ENCODE results near the gene FARS2.

FARS2 gene

GRCh38 chr6:5307058-5307457 lies 45.7 kb downstream of the FARS2 start:
- Histone ChIP-seq H3K27me3 (replicated peaks; ENCODE audit: control insufficient read depth, insufficient read depth, low read length) (no peaks in the 10 kb centered on the region), H3K9ac (ENCODE audit: low read length) (no peak overlapping the region), H3K36me3 (ENCODE audit: control insufficient read depth, insufficient read depth, low read length, severe bottlenecking) (no peaks in the 10 kb centered on the region), H3K4me1 (ENCODE audit: control insufficient read depth, insufficient read depth, low read length) (peaks cover 12% of the 10 kb centered on the region), H3K9me3 (ENCODE audit: control insufficient read depth, low read length) (no peaks in the 10 kb centered on the region), H3K4me3 (ENCODE audit: low read length) (no peak overlapping the region)
- DNase-seq (ENCODE audit: low read depth), result no peak

GRCh38 chr6:5308066-5308465 lies 46.8 kb downstream of the FARS2 start:
- Histone ChIP-seq H3K9me3 (ENCODE audit: control insufficient read depth, low read length) (no peaks in the 10 kb centered on the region), H3K27me3 (replicated peaks; ENCODE audit: control insufficient read depth, insufficient read depth, low read length) (no peaks in the 10 kb centered on the region), H3K4me3 (ENCODE audit: low read length) (no peak overlapping the region), H3K4me1 (ENCODE audit: control insufficient read depth, insufficient read depth, low read length) (peaks cover 12% of the 10 kb centered on the region), H3K9ac (ENCODE audit: low read length) (no peak overlapping the region), H3K36me3 (ENCODE audit: control insufficient read depth, insufficient read depth, low read length, severe bottlenecking) (no peaks in the 10 kb centered on the region)
- no peak for DNase-seq (ENCODE audit: low read depth)

GRCh38 chr6:5314191-5314865 lies 53.0 kb downstream of the FARS2 start:
- Histone ChIP-seq H3K9me3 (ENCODE audit: control insufficient read depth, low read length) (no peaks in the 10 kb centered on the region), H3K36me3 (ENCODE audit: control insufficient read depth, insufficient read depth, low read length, severe bottlenecking) (no peaks in the 10 kb centered on the region), H3K4me1 (ENCODE audit: control insufficient read depth, insufficient read depth, low read length) (peaks cover 6% of the 10 kb centered on the region), H3K4me3 (ENCODE audit: low read length) (no peak overlapping the region), H3K9ac (ENCODE audit: low read length) (no peak overlapping the region), H3K27me3 (replicated peaks; ENCODE audit: control insufficient read depth, insufficient read depth, low read length) (no peaks in the 10 kb centered on the region)
- DNase-seq (ENCODE audit: low read depth), result no peak

DNA sequence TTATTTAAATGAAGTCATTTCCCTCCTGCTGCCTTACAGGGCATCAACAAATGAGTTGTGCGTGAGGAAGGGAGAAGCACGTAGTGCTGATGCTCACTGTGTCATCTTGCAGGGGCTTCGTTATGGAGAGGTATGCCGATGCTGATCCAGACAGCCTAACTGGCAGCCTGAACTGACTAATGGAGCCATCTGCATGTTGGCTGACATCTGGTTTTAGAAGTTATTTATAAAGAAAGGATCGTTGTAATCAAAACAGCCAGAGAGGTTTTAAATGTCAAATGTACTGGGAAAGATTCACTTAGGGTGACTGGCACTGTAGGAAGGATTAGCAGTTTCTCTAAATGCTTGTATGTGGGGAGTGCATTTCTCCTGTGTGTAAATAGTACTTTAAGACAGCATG lies 54.6 kb downstream of the FARS2 start:
- Histone ChIP-seq H3K9me3 (ENCODE audit: control insufficient read depth, low read length) (no peaks in the 10 kb centered on the region), H3K4me3 (ENCODE audit: low read length) (no peak overlapping the region), H3K36me3 (ENCODE audit: control insufficient read depth, insufficient read depth, low read length, severe bottlenecking) (no peaks in the 10 kb centered on the region), H3K27me3 (replicated peaks; ENCODE audit: control insufficient read depth, insufficient read depth, low read length) (no peaks in the 10 kb centered on the region), H3K9ac (ENCODE audit: low read length) (no peak overlapping the region), H3K4me1 (ENCODE audit: control insufficient read depth, insufficient read depth, low read length) (peaks cover 6% of the 10 kb centered on the region)
- DNase-seq (ENCODE audit: low read depth), result peak; percentile 14

- H3K9ac ChIP-seq (ENCODE audit: low read length), result no peak overlapping the region
- H3K4me1 ChIP-seq (ENCODE audit: control insufficient read depth, insufficient read depth, low read length), result peaks cover 6% of the 10 kb centered on the region
- H3K4me3 ChIP-seq (ENCODE audit: low read length), result no peak overlapping the region
- H3K27me3 ChIP-seq (replicated peaks; ENCODE audit: control insufficient read depth, insufficient read depth, low read length), result no peaks in the 10 kb centered on the region
- no peaks in the 10 kb centered on the region for H3K36me3 ChIP-seq (ENCODE audit: control insufficient read depth, insufficient read depth, low read length, severe bottlenecking)
- no peaks in the 10 kb centered on the region for H3K9me3 ChIP-seq (ENCODE audit: control insufficient read depth, low read length)
- DNase-seq (ENCODE audit: low read depth), result no peak
These were observed 55.6 kb downstream of the FARS2 start for GRCh38 chr6:5316951-5317350.

DNA sequence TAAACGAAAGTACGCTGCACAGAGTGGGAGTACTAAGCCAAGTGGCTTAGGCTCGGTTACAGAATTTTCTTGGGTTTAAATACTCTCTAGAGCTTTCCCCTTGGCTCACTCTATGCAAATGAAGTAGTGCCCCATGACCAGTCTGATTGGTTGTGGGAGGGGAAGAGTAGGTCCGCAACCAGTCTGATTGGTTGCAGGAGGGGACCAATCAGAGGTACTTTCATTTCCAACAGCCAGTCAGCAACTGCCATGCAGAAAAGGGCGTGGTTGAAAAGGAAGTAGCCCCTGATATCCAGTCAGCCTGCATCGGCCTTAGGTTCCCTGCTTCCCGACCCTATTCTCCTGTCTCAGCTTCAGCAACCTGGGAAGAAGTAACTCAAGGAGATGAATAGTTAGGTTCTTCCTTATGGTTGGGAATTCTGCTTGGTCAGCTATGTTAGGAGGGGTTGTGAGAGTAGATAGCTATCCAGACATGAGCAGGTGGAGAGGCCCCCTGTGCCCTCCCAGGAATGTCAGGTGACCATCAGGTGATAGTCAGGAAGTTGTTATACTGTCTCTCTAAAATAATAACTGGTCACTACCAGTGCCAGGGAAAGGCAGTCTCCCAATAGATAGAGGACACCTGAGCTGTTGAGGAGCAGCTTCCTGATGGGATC lies 57.4 kb downstream of the FARS2 start:
- DNase-seq (ENCODE audit: low read depth), result no peak
- H3K27me3 ChIP-seq (replicated peaks; ENCODE audit: control insufficient read depth, insufficient read depth, low read length), result no peaks in the 10 kb centered on the region
- H3K4me3 ChIP-seq (ENCODE audit: low read length), result no peak overlapping the region
- H3K4me1 ChIP-seq (ENCODE audit: control insufficient read depth, insufficient read depth, low read length), result peaks cover 6% of the 10 kb centered on the region
- H3K36me3 ChIP-seq (ENCODE audit: control insufficient read depth, insufficient read depth, low read length, severe bottlenecking), result no peaks in the 10 kb centered on the region
- H3K9ac ChIP-seq (ENCODE audit: low read length), result no peak overlapping the region
- H3K9me3 ChIP-seq (ENCODE audit: control insufficient read depth, low read length), result no peaks in the 10 kb centered on the region

GRCh38 chr6:5323979-5324378 lies 62.7 kb downstream of the FARS2 start:
- Histone ChIP-seq H3K4me1 (ENCODE audit: control insufficient read depth, insufficient read depth, low read length) (no peaks in the 10 kb centered on the region), H3K36me3 (ENCODE audit: control insufficient read depth, insufficient read depth, low read length, severe bottlenecking) (no peaks in the 10 kb centered on the region), H3K9me3 (ENCODE audit: control insufficient read depth, low read length) (peaks cover 4% of the 10 kb centered on the region), H3K4me3 (ENCODE audit: low read length) (no peak overlapping the region), H3K27me3 (replicated peaks; ENCODE audit: control insufficient read depth, insufficient read depth, low read length) (no peaks in the 10 kb centered on the region), H3K9ac (ENCODE audit: low read length) (no peak overlapping the region)
- no peak for DNase-seq (ENCODE audit: low read depth)

DNA sequence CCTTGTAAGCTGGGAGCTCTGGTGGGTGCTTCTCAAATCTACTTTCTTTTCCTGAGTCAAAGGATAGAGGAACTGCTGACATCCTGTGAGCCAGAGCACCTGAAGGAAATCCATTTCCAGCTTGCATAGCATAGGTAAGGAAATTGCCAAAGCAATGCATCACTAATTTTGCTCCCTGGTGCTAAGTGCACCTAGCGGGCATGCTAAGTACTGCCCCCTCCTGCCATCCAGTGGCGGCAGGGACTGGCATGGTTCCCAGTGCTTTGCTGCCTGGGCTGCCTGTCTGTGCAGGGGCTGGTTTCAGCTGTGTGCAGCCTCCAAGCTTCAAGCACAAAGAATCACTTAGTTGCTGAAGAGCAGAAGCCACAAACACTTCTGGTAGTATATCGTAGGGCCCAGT lies 63.9 kb downstream of the FARS2 start:
- no peaks in the 10 kb centered on the region for H3K27me3 ChIP-seq (replicated peaks; ENCODE audit: control insufficient read depth, insufficient read depth, low read length)
- H3K36me3 ChIP-seq (ENCODE audit: control insufficient read depth, insufficient read depth, low read length, severe bottlenecking), result no peaks in the 10 kb centered on the region
- H3K4me1 ChIP-seq (ENCODE audit: control insufficient read depth, insufficient read depth, low read length), result no peaks in the 10 kb centered on the region
- DNase-seq (ENCODE audit: low read depth), result no peak
- no peak overlapping the region for H3K4me3 ChIP-seq (ENCODE audit: low read length)
- no peak overlapping the region for H3K9ac ChIP-seq (ENCODE audit: low read length)
- H3K9me3 ChIP-seq (ENCODE audit: control insufficient read depth, low read length), result peaks cover 4% of the 10 kb centered on the region

- H3K4me1 ChIP-seq (ENCODE audit: control insufficient read depth, insufficient read depth, low read length), result no peaks in the 10 kb centered on the region
- peaks cover 4% of the 10 kb centered on the region for H3K9me3 ChIP-seq (ENCODE audit: control insufficient read depth, low read length)
These were observed 64.8 kb downstream of the FARS2 start for GRCh38 chr6:5326022-5326641.

GRCh38 chr6:5328800-5329199 lies 67.5 kb downstream of the FARS2 start:
- peaks cover 4% of the 10 kb centered on the region for H3K9me3 ChIP-seq (ENCODE audit: control insufficient read depth, low read length)
- no peak for DNase-seq (ENCODE audit: low read depth)
- no peak overlapping the region for H3K4me3 ChIP-seq (ENCODE audit: low read length)
- H3K27me3 ChIP-seq (replicated peaks; ENCODE audit: control insufficient read depth, insufficient read depth, low read length), result no peaks in the 10 kb centered on the region
- H3K36me3 ChIP-seq (ENCODE audit: control insufficient read depth, insufficient read depth, low read length, severe bottlenecking), result no peaks in the 10 kb centered on the region
- peaks cover 5% of the 10 kb centered on the region for H3K4me1 ChIP-seq (ENCODE audit: control insufficient read depth, insufficient read depth, low read length)
- no peak overlapping the region for H3K9ac ChIP-seq (ENCODE audit: low read length)

More at GRCh38 chr6:5326022-5326641, 64.8 kb downstream of the FARS2 start:
- DNase-seq (ENCODE audit: low read depth), result no peak
- Histone ChIP-seq H3K4me3 (ENCODE audit: low read length) (no peak overlapping the region), H3K36me3 (ENCODE audit: control insufficient read depth, insufficient read depth, low read length, severe bottlenecking) (no peaks in the 10 kb centered on the region), H3K9ac (ENCODE audit: low read length) (no peak overlapping the region), H3K27me3 (replicated peaks; ENCODE audit: control insufficient read depth, insufficient read depth, low read length) (no peaks in the 10 kb centered on the region)

GRCh38 chr6:5331845-5332442 lies 70.6 kb downstream of the FARS2 start:
- DNase-seq (ENCODE audit: low read depth), result no peak

More at GRCh38 chr6:5331845-5332442, 70.6 kb downstream of the FARS2 start:
- H3K27me3 ChIP-seq (replicated peaks; ENCODE audit: control insufficient read depth, insufficient read depth, low read length), result no peaks in the 10 kb centered on the region
- no peaks in the 10 kb centered on the region for H3K36me3 ChIP-seq (ENCODE audit: control insufficient read depth, insufficient read depth, low read length, severe bottlenecking)
- no peak overlapping the region for H3K9ac ChIP-seq (ENCODE audit: low read length)
- H3K4me1 ChIP-seq (ENCODE audit: control insufficient read depth, insufficient read depth, low read length), result peaks cover 11% of the 10 kb centered on the region
- H3K4me3 ChIP-seq (ENCODE audit: low read length), result no peak overlapping the region
- H3K9me3 ChIP-seq (ENCODE audit: control insufficient read depth, low read length), result no peaks in the 10 kb centered on the region
